Lung (tissue), 12 donors: Measurements from ENCODE around the gene UBE2C. TPM values are rescaled to one million over a fixed set of nuclear protein-coding genes. Genes with fewer than 3 reads are reported as not detected.

Source experiments
- ATAC-seq: fragments of 200-7000 bp; cut with Tn5 transposase; one replicate; pipeline ENCODE4 v1.9.1; 2020; ENCODE audit warnings: moderate number of reproducible peaks; ENCODE audit not compliant: insufficient read depth, low FRiP score
- DNase-seq, 3 donors: peaks; one replicate each; pipeline ENCODE4 v3.0.0-alpha.2; 2013 to 2017
- H3K27ac ChIP-seq, 2 donors: one replicate each; pipeline ENCODE4 v1.5.1; 2013; ENCODE audit warnings: mild to moderate bottlenecking in 2 of 2, moderate library complexity in 2 of 2, control low read depth in 1 of 2, inconsistent platforms in 1 of 2, low read depth in 1 of 2, low read length in 1 of 2
- H3K27me3 ChIP-seq, 3 donors: one replicate each; pipeline ENCODE4 v1.5.1; 2013; ENCODE audit warnings: low read length in 2 of 3; ENCODE audit not compliant: control insufficient read depth in 3 of 3, insufficient read depth in 3 of 3
- H3K36me3 ChIP-seq, 4 donors: one replicate each; pipeline ENCODE4 v1.5.1; 2013; ENCODE audit warnings: low read length in 4 of 4, mild to moderate bottlenecking in 1 of 4, moderate library complexity in 1 of 4; ENCODE audit not compliant: control insufficient read depth in 4 of 4, insufficient read depth in 4 of 4
- H3K4me1 ChIP-seq, 5 donors: one replicate each; pipeline ENCODE4 v1.5.1; 2013; ENCODE audit warnings: low read length in 5 of 5, mild to moderate bottlenecking in 2 of 5, moderate library complexity in 1 of 5; ENCODE audit not compliant: control insufficient read depth in 5 of 5, insufficient read depth in 5 of 5
- H3K4me3 ChIP-seq: one replicate; pipeline ENCODE4 v1.5.1; 2013; ENCODE audit warnings: mild to moderate bottlenecking, control low read depth, moderate library complexity
- H3K9ac ChIP-seq, 2 donors: one replicate each; pipeline ENCODE4 v1.5.1; 2013; ENCODE audit warnings: low read length in 2 of 2, control low read depth in 1 of 2; ENCODE audit not compliant: insufficient read depth in 1 of 2
- H3K9me3 ChIP-seq, 4 donors: one replicate each; pipeline ENCODE4 v1.5.1; 2013; ENCODE audit warnings: low read length in 3 of 4, mild to moderate bottlenecking in 1 of 4, moderate library complexity in 1 of 4; ENCODE audit not compliant: control insufficient read depth in 4 of 4, insufficient read depth in 3 of 4
- CTCF ChIP-seq: IDR thresholded peaks from 2 replicates; pipeline ENCODE4 v1.5.1; 2012; ENCODE audit warnings: mild to moderate bottlenecking; ENCODE audit errors: control extremely low read depth, extremely low read depth
- WGBS, 2 donors: extraction: QIAGEN DNeasy Blood & Tissue Kit; methylation state at CpG; one replicate each; pipeline ENCODE4 v1.1.7; 2013; 5-methylcytosine and 5-hydroxymethylcytosine counted together
- polyA plus RNA-seq, 2 donors: library from polyadenylated mRNA; stranded (reverse); fragments of 200-250 nt; gene quantifications; one replicate each; pipeline ENCODE4 v1.2.1, GENCODE V29; 2013
- total RNA-seq, 2 donors: library from RNA; depleted of rRNA in 1 of 2; stranded (reverse); fragments of >200 nt in 1 of 2; gene quantifications; one replicate each; pipeline ENCODE4 v1.2.1, GENCODE V29; 2014 to 2021
- donor health status: control.
- donor health status: control.
- donor health status: Bipolar disorder and iron deficiency.
- donor health status: healthy.
- donor health status: DM: yes; HTN: yes; CAD: no.

Gene UBE2C
- total and polyA plus RNA-seq, 4 donors: 2.5 to 17.0 (median 5.5) TPM

- H3K4me3 ChIP-seq: no peak overlapping the region
Measured at GRCh38 chr20:45813006-45813340, 529 bp downstream of the UBE2C start.

GRCh38 chr20:45813489-45813888 is 1.0 kb downstream of the UBE2C start:
- WGBS, 2 donors: 73 to 82% methylated on average over 7 of the region's 7 CpGs
- ATAC-seq (no peak), DNase-seq (no peak)
- no peaks in the 10 kb centered on the region for H3K27me3 ChIP-seq
- no peak for TF ChIP-seq CTCF
- H3K9me3 ChIP-seq: no peaks in the 10 kb centered on the region
- peaks cover 0 to 21% (median 0%) of the 10 kb centered on the region in 5 donors for H3K4me1 ChIP-seq
- H3K27ac ChIP-seq: no peak overlapping the region
- H3K4me3 ChIP-seq: no peak overlapping the region
- H3K9ac ChIP-seq: no peak overlapping the region
- H3K36me3 ChIP-seq: peaks cover 5 to 21% (median 13%) of the 10 kb centered on the region in 4 donors

More at GRCh38 chr20:45813006-45813340, 529 bp downstream of the UBE2C start:
- no peaks in the 10 kb centered on the region for H3K9me3 ChIP-seq
- DNase-seq (no peak), ATAC-seq (no peak)
- H3K27me3 ChIP-seq: no peaks in the 10 kb centered on the region
- H3K4me1 ChIP-seq: peaks cover 0 to 21% (median 0%) of the 10 kb centered on the region in 5 donors
- WGBS, 2 donors: 12% methylated on average over 11 of the region's 11 CpGs
- H3K27ac ChIP-seq: no peak overlapping the region
- H3K9ac ChIP-seq: no peak overlapping the region
- TF ChIP-seq CTCF: no peak
- peaks cover 5 to 25% (median 14%) of the 10 kb centered on the region in 4 donors for H3K36me3 ChIP-seq

- 86 to 87% methylated on average over 3 of the region's 3 CpGs for WGBS, 2 donors
- H3K9ac ChIP-seq: no peak overlapping the region
- peaks cover 0 to 21% (median 0%) of the 10 kb centered on the region in 5 donors for H3K4me1 ChIP-seq
- no peak overlapping the region for H3K27ac ChIP-seq
- ATAC-seq: no peak
- no peak overlapping the region for H3K4me3 ChIP-seq
- DNase-seq: no peak
- no peaks in the 10 kb centered on the region for H3K27me3 ChIP-seq
- no peak for TF ChIP-seq CTCF
- H3K9me3 ChIP-seq: no peaks in the 10 kb centered on the region
- H3K36me3 ChIP-seq: peaks cover 5 to 14% (median 9%) of the 10 kb centered on the region in 4 donors
Measured at GRCh38 chr20:45814314-45814713, 1.9 kb downstream of the UBE2C start.

GRCh38 chr20:45816951-45817350 is 4.5 kb downstream of the UBE2C start:
- Histone ChIP-seq H3K9me3 (no peaks in the 10 kb centered on the region), H3K36me3 (no peaks in the 10 kb centered on the region), H3K27ac (no peak overlapping the region), H3K4me1 (peaks cover 0 to 21% (median 0%) of the 10 kb centered on the region in 5 donors), H3K9ac (no peak overlapping the region), H3K27me3 (peaks cover 0 to 2% (median 0%) of the 10 kb centered on the region in 3 donors), H3K4me3 (no peak overlapping the region)
- WGBS, 2 donors: 93 to 95% methylated on average over 3 of the region's 3 CpGs
- TF ChIP-seq CTCF: no peak
- ATAC-seq (no peak), DNase-seq (no peak)
